Vagina (tissue), 2 donors: ENCODE data around the gene TBL3. TPM values are rescaled to one million over a fixed set of nuclear protein-coding genes. Genes with fewer than 3 reads are reported as not detected.
"Not testable (repeated sequence)": the region's sequence is repeated elsewhere in the genome, so short reads cannot be mapped to it uniquely, and the experiment has no call there.

ENCODE experiments used
- DNase-seq, 2 donors: peaks; one replicate each; pipeline ENCODE4 v3.0.0-alpha.2; 2017; ENCODE audit errors: extremely low spot score in 2 of 2
- H3K27ac ChIP-seq: fragments of 200-600 bp; sonication (generic); one replicate; pipeline ENCODE4 v1.5.1; 2019
- H3K27me3 ChIP-seq: fragments of 200-600 bp; sonication (generic); one replicate; pipeline ENCODE4 v1.5.1; 2019
- H3K36me3 ChIP-seq, 2 donors: fragments of 200-600 bp; sonication (generic); one replicate each; pipeline ENCODE4 v1.5.1; 2017 to 2019
- H3K4me1 ChIP-seq: fragments of 200-600 bp; sonication (generic); one replicate; pipeline ENCODE4 v1.5.1; 2019
- H3K4me3 ChIP-seq, 2 donors: fragments of 200-600 bp; sonication (generic); 1 replicate in 1 of 2; 2 replicates in 1 of 2; pipeline ENCODE4 v1.5.1; 2016 to 2019
- H3K9me3 ChIP-seq: fragments of 200-600 bp; sonication (generic); one replicate; pipeline ENCODE4 v1.5.1; 2019
- POLR2A ChIP-seq, 2 donors: fragments of 450-650 bp; IDR thresholded peaks; one replicate each; pipeline ENCODE4 v1.6.1; 2017; ENCODE audit warnings: antibody characterized with exemption in 2 of 2, mild to moderate bottlenecking in 2 of 2, moderate library complexity in 2 of 2
- POLR2AphosphoS5 ChIP-seq, 2 donors: sonication (generic); formaldehyde crosslinking; IDR thresholded peaks; one replicate each; pipeline ENCODE4 v1.9.0; 2017; ENCODE audit warnings: antibody characterized with exemption in 2 of 2, mild to moderate bottlenecking in 2 of 2, low read depth in 1 of 2; ENCODE audit not compliant: insufficient read depth in 1 of 2
- intact Hi-C: fragments of 100-400 bp; cut with DNase I; formaldehyde crosslinking; loops from one replicate; pipeline ENCODE4 v1.15.1; 2023
- total RNA-seq: library from RNA; depleted of rRNA; stranded (reverse); fragments of >200 nt; gene quantifications from one replicate; pipeline ENCODE4 v1.2.3, GENCODE V29; 2016
- TF ChIP-seq, protein P1 (sequence below), 3 experiments: fragments of 450-650 bp in 2 of 3; fragments of 200-600 bp in 1 of 3; sonication (generic) in 1 of 3; IDR thresholded peaks; one replicate each; pipeline ENCODE4 v1.5.1; 2017 to 2019; ENCODE audit warnings: antibody characterized with exemption in 3 of 3, mild to moderate bottlenecking in 2 of 3, moderate library complexity in 2 of 3

The TBL3 gene
- total RNA-seq, 1 donor from 2014 or later = 44.2 TPM

- no peak for DNase-seq
- no peaks in the 10 kb centered on the region for H3K9me3 ChIP-seq
- TF ChIP-seq POLR2AphosphoS5 (IDR thresholded peaks at IDR 0.05; ENCODE audit: insufficient read depth in 1 of 2, low read depth in 1 of 2) (no peak), POLR2A (IDR thresholded peaks at IDR 0.05) (no peak)
- TF ChIP-seq, protein P1, sequence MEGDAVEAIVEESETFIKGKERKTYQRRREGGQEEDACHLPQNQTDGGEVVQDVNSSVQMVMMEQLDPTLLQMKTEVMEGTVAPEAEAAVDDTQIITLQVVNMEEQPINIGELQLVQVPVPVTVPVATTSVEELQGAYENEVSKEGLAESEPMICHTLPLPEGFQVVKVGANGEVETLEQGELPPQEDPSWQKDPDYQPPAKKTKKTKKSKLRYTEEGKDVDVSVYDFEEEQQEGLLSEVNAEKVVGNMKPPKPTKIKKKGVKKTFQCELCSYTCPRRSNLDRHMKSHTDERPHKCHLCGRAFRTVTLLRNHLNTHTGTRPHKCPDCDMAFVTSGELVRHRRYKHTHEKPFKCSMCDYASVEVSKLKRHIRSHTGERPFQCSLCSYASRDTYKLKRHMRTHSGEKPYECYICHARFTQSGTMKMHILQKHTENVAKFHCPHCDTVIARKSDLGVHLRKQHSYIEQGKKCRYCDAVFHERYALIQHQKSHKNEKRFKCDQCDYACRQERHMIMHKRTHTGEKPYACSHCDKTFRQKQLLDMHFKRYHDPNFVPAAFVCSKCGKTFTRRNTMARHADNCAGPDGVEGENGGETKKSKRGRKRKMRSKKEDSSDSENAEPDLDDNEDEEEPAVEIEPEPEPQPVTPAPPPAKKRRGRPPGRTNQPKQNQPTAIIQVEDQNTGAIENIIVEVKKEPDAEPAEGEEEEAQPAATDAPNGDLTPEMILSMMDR (IDR thresholded peaks at IDR 0.05) = no peak
- no peaks in the 10 kb centered on the region for H3K36me3 ChIP-seq
- intact Hi-C loops = no loop called here
- no peak overlapping the region for H3K27ac ChIP-seq
- H3K4me3 ChIP-seq = no peak overlapping the region
- no peaks in the 10 kb centered on the region for H3K27me3 ChIP-seq
- H3K4me1 ChIP-seq = no peaks in the 10 kb centered on the region
Measured at GRCh38 chr16:1950047-1950446, 21.8 kb upstream of the TBL3 start.

- no peak overlapping the region for H3K4me3 ChIP-seq
- no peaks in the 10 kb centered on the region for H3K9me3 ChIP-seq
- H3K27ac ChIP-seq = no peak overlapping the region
- no peaks in the 10 kb centered on the region for H3K4me1 ChIP-seq
- no peak for TF ChIP-seq POLR2AphosphoS5 (IDR thresholded peaks at IDR 0.05; ENCODE audit: insufficient read depth in 1 of 2, low read depth in 1 of 2)
- no peaks in the 10 kb centered on the region for H3K36me3 ChIP-seq
- intact Hi-C loops = no loop called here
- no peak for DNase-seq
- H3K27me3 ChIP-seq = no peaks in the 10 kb centered on the region
Measured at GRCh38 chr16:1950559-1950958, 21.3 kb upstream of the TBL3 start.

DNA sequence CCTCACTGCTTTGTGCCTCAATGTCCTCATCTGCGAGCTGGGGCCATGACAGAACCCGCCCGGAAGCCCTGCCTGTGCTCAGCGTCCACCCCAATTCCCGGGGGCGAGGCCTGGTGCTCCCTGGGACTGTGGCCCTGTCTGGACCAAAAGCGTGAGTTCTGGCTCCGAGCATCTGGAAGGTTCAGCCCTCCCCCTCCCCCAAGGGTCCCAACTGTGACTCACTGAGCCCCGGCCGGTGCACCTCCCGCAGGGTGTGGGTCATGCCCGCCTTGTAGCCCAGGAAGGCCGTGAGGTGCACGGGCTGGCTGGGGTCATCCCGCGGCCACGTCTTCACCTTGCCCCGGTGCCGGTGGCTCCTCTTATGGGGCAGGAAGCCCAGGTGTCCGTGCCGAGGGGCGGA, 18.1 kb upstream of the TBL3 start:
- Histone ChIP-seq H3K27ac (no peak overlapping the region), H3K36me3 (no peaks in the 10 kb centered on the region), H3K27me3 (no peaks in the 10 kb centered on the region), H3K4me1 (no peaks in the 10 kb centered on the region), H3K4me3 (no peak overlapping the region), H3K9me3 (no peaks in the 10 kb centered on the region)
- DNase-seq = no peak
- TF ChIP-seq, protein P1 (IDR thresholded peaks at IDR 0.05) = no peak
- TF ChIP-seq POLR2AphosphoS5 (IDR thresholded peaks at IDR 0.05; ENCODE audit: insufficient read depth in 1 of 2, low read depth in 1 of 2) (no peak), POLR2A (IDR thresholded peaks at IDR 0.05) (no peak)
- intact Hi-C loops = no loop called here

DNA sequence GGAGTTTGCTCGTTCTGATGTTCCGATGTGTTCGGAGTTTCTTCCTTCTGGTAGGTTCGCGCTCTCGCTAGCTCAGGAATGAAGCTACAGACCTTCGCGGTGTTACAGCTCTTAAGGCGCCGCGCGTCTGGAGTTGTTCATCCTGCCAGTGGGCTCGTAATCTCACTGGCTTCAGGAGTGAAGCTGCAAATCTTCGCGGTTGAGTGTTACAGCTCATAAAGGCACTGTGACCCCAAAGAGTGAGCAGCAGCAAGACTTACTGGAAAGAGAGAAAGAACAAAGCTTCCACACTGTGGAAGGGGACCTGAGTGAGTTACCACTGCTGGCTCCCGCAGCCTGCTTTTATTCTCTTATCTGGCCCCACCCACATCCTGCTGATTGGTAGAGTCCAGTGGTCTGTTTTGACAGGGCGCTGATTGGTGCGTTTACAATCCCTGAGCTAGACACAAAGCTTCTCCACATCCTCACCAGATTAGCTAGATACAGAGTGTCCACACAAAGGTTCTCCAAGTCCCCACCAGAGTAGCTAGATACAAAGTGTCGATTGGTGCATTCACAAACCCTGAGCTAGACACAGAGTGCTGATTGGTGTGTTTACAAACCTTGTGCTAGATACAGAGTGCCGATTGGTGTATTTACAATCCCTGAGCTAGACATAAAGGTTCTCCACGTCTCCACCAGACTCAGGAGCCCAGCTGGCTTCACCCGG, 14.3 kb upstream of the TBL3 start:
- H3K4me3 ChIP-seq, H3K27me3 ChIP-seq, H3K9me3 ChIP-seq, DNase-seq, H3K27ac ChIP-seq, intact Hi-C loops: not testable (repeated sequence)
- Histone ChIP-seq H3K36me3 (peaks cover 0 to 20% of the 10 kb centered on the region in 2 donors), H3K4me1 (peaks cover 21% of the 10 kb centered on the region)

DNA sequence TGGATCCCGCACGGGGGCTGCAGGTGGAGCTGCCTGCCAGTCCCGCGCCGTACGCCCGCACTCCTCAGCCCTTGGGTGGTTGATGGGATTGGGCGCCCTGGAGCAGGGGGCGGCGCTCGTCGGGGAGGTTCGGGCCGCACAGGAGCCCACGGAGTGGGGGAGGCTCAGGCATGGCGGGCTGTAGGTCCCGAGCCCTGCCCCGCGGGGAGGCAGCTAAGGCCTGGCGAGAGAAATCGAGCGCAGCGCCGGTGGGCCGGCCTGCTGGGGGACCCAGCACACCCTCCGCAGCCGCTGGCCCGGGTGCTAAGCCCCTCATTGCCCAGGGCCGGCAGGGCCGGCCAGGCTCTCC, 13.7 kb upstream of the TBL3 start:
- H3K27ac ChIP-seq, intact Hi-C loops, H3K9me3 ChIP-seq, DNase-seq, H3K4me3 ChIP-seq, H3K27me3 ChIP-seq: not testable (repeated sequence)
- H3K4me1 ChIP-seq = peaks cover 24% of the 10 kb centered on the region
- peaks cover 0 to 25% of the 10 kb centered on the region in 2 donors for H3K36me3 ChIP-seq

- no peak for DNase-seq
- intact Hi-C loops = no loop called here
- Histone ChIP-seq H3K4me3 (peak overlapping the region; percentile 73 to 81), H3K27me3 (no peaks in the 10 kb centered on the region), H3K9me3 (no peaks in the 10 kb centered on the region), H3K4me1 (peaks cover 31% of the 10 kb centered on the region), H3K36me3 (peaks cover 0 to 31% of the 10 kb centered on the region in 2 donors), H3K27ac (peak overlapping the region; percentile 79)
- TF ChIP-seq, protein P1 (IDR thresholded peaks at IDR 0.05) = no peak
- TF ChIP-seq POLR2A (IDR thresholded peaks at IDR 0.05) (no peak), POLR2AphosphoS5 (IDR thresholded peaks at IDR 0.05; ENCODE audit: insufficient read depth in 1 of 2, low read depth in 1 of 2) (no peak)
Measured at GRCh38 chr16:1958715-1959268, 13.1 kb upstream of the TBL3 start.
